HepG2 (cell line): ENCODE data around the gene FOXD1. TPM values are rescaled to one million over a fixed set of nuclear protein-coding genes. Genes with fewer than 3 reads are reported as not detected.

Experiments used
- ATAC-seq: fragments of 200-7000 bp; cut with Tn5 transposase; 3 replicates; pipeline ENCODE4 v1.9.1; 2020; ENCODE audit warnings: mild to moderate bottlenecking, moderate library complexity
- BruUV-seq: library from RNA; stranded (reverse); fragments of 400-500 nt; replicated peaks from 2 replicates; lab custom pipeline; 2021; lab: Mats Ljungman, UMichigan
- CTCF ChIA-PET: fragments of 300-600 bp; formaldehyde crosslinking; extraction: SDS; loops from one replicate; lab custom pipeline; 2021; ENCODE audit warnings: low total read pairs, inconsistent platforms, low intra/inter-chr PET ratio; lab: Yijun Ruan, JAX
- POLR2A ChIA-PET: fragments of 350-600 bp; sonication (Branson Sonifier 250); formaldehyde crosslinking; loops from one replicate; lab custom pipeline; 2020; ENCODE audit warnings: antibody characterized with exemption, inconsistent platforms; lab: Yijun Ruan, JAX
- DNase-seq: peaks from one replicate; pipeline ENCODE4 v3.0.0-alpha.2; 2015; ENCODE audit warnings: low spot score
- FAIRE-seq: peaks from 3 replicates; lab custom pipeline; 2011; peaks lifted over from hg19 to GRCh38; lab: Jason Lieb, UNC
- H2AFZ ChIP-seq: one replicate; pipeline ENCODE4 v1.6.1; 2011; ENCODE audit warnings: low read length, inconsistent platforms
- H3K27ac ChIP-seq: fragments of 300-600 bp; 3 replicates; pipeline ENCODE4 v1.8.0; 2011; ENCODE audit warnings: mixed run types, mild to moderate bottlenecking, mixed read lengths, low read length, inconsistent platforms; ENCODE audit not compliant: insufficient read depth; ENCODE audit errors: extremely low read length
- H3K27me3 ChIP-seq, 2 experiments: fragments of 200-600 bp in 1 of 2; 2 replicates in 1 of 2; 3 replicates in 1 of 2; pipeline versions ENCODE4 v1.6.0 to v1.8.0; 2011; ENCODE audit warnings: low read length in 2 of 2, mild to moderate bottlenecking in 2 of 2, moderate library complexity in 2 of 2, inconsistent platforms in 1 of 2; ENCODE audit not compliant: insufficient read depth in 2 of 2, control insufficient read depth in 1 of 2
- H3K36me3 ChIP-seq, 2 experiments: fragments of 200-600 bp in 1 of 2; replicated peaks in 1 of 2; 2 replicates in 1 of 2; 3 replicates in 1 of 2; pipeline versions ENCODE4 v1.5.1 to v1.8.0; 2011; ENCODE audit warnings: low read length in 2 of 2, inconsistent platforms in 1 of 2; ENCODE audit not compliant: insufficient read depth in 2 of 2, control insufficient read depth in 1 of 2
- H3K4me1 ChIP-seq: 2 replicates; pipeline ENCODE4 v1.5.1; 2012; ENCODE audit warnings: low read length, inconsistent platforms; ENCODE audit not compliant: insufficient read depth
- H3K4me2 ChIP-seq: 2 replicates; pipeline ENCODE4 v1.6.0; 2011; ENCODE audit warnings: low read depth, low read length, inconsistent platforms
- H3K4me3 ChIP-seq, 3 experiments: fragments of 200-600 bp in 1 of 3; sonication (generic), shearing (Covaris generic) in 1 of 3; replicated peaks in 1 of 3; 2 replicates each; pipeline ENCODE4 v1.5.1; 2011 to 2016; ENCODE audit warnings: low read length in 3 of 3, inconsistent platforms in 2 of 3, low read depth in 2 of 3, mild to moderate bottlenecking in 2 of 3, control low read depth in 1 of 3, mixed read lengths in 1 of 3; ENCODE audit not compliant: insufficient read depth in 1 of 3
- H3K79me2 ChIP-seq: one replicate; pipeline ENCODE4 v1.6.1; 2011; ENCODE audit warnings: low read length, inconsistent platforms; ENCODE audit not compliant: insufficient read depth
- H3K9ac ChIP-seq: 2 replicates; pipeline ENCODE4 v1.6.0; 2011; ENCODE audit warnings: mild to moderate bottlenecking, low read depth, low read length, inconsistent platforms; ENCODE audit not compliant: insufficient read depth
- H3K9me3 ChIP-seq: 2 replicates; pipeline ENCODE4 v1.5.1; 2012; ENCODE audit warnings: mild to moderate bottlenecking, low read length
- H4K20me1 ChIP-seq: 2 replicates; pipeline ENCODE4 v1.6.0; 2011; ENCODE audit warnings: inconsistent platforms, mild to moderate bottlenecking, low read length, moderate library complexity; ENCODE audit not compliant: insufficient read depth
- GABPA ChIP-seq, 2 experiments: IDR thresholded peaks; 2 replicates each; pipeline ENCODE4 v1.6.1; 2011 to 2016; ENCODE audit warnings: low read depth in 2 of 2, low read length in 1 of 2, missing biosample characterization in 1 of 2, missing genetic modification characterization in 1 of 2
- GFI1 ChIP-seq: sonication (generic); formaldehyde crosslinking; IDR thresholded peaks from 2 replicates; pipeline ENCODE4 v1.5.0; 2020; ENCODE audit warnings: missing genetic modification reagents, mild to moderate bottlenecking, borderline replicate concordance
- HDAC2 ChIP-seq: sonication (generic); formaldehyde crosslinking; IDR thresholded peaks from 2 replicates; pipeline ENCODE4 v1.4.0; 2020; ENCODE audit warnings: missing genetic modification reagents
- ISX ChIP-seq: sonication (generic); formaldehyde crosslinking; conservative IDR thresholded peaks from 2 replicates; pipeline ENCODE4 v1.5.0; 2020; ENCODE audit warnings: missing genetic modification reagents
- XBP1 ChIP-seq: sonication (generic); formaldehyde crosslinking; IDR thresholded peaks from 2 replicates; pipeline ENCODE4 v1.5.0; 2020; ENCODE audit warnings: missing genetic modification reagents
- ZNF441 ChIP-seq: sonication (generic); formaldehyde crosslinking; IDR thresholded peaks from 2 replicates; pipeline ENCODE4 v1.7.0; 2021; ENCODE audit warnings: missing genetic modification reagents, borderline replicate concordance
- ZNF496 ChIP-seq: sonication (generic); formaldehyde crosslinking; IDR thresholded peaks from 2 replicates; pipeline ENCODE4 v1.8.1; 2023; ENCODE audit warnings: mild to moderate bottlenecking, moderate library complexity, missing genetic modification reagents; ENCODE audit not compliant: insufficient replicate concordance
- ZNF530 ChIP-seq: sonication (generic); formaldehyde crosslinking; IDR thresholded peaks from 2 replicates; pipeline ENCODE4 v1.5.0; 2020; ENCODE audit warnings: low read depth, mild to moderate bottlenecking, missing genetic modification reagents
- WGBS: methylation state at CpG from one replicate; pipeline ENCODE4 v1.1.6; 2017; ENCODE audit warnings: low lambda C conversion rate; 5-methylcytosine and 5-hydroxymethylcytosine counted together
- in situ Hi-C: cut with HindIII; loops from 2 replicates; pipeline ENCODE4 v1.10.0; 2017; ENCODE audit warnings: low pct_unique_long_range_greater_than_20kb; ENCODE audit not compliant: extremely low pct_ligation_motif_present
- intact Hi-C: fragments of 100-400 bp; cut with micrococcal nuclease; formaldehyde crosslinking; loops from one replicate; pipeline ENCODE4 v1.10.0; 2022; ENCODE audit not compliant: unreplicated experiment
- polyA plus RNA-seq, 8 experiments: library from polyadenylated mRNA; depleted of rRNA in 3 of 8; stranded (reverse) in 7 of 8; unstranded in 1 of 8; fragments of >200 nt; fragmentation: Illumina TruSeq in 4 of 8; extraction: Trizol in 4 of 8; gene quantifications; 2 replicates each; pipeline versions ENCODE4 v1.2.1 to v1.2.3, GENCODE V29; 2011 to 2016; ENCODE audit warnings: low read depth in 4 of 8, missing spikeins in 1 of 8, mixed read lengths in 1 of 8; ENCODE audit not compliant: insufficient read depth in 1 of 8
- total RNA-seq, 5 experiments: library from RNA; depleted of rRNA; stranded (reverse); fragments of >200 nt; fragmentation: Illumina TruSeq; extraction: Trizol; gene quantifications; 2 replicates each; pipeline ENCODE4 v1.2.3, GENCODE V29; 2016; ENCODE audit warnings: low read depth in 1 of 5
- TF ChIP-seq, protein P1 (sequence below): sonication (generic); formaldehyde crosslinking; IDR thresholded peaks from 2 replicates; pipeline ENCODE4 v1.5.1; 2020; ENCODE audit warnings: missing genetic modification reagents, mild to moderate bottlenecking, borderline replicate concordance
- TF ChIP-seq, protein P2 (sequence below): sonication (generic); formaldehyde crosslinking; IDR thresholded peaks from 2 replicates; pipeline ENCODE4 v1.5.0; 2020; ENCODE audit warnings: missing genetic modification reagents, mild to moderate bottlenecking, borderline replicate concordance

FOXD1 gene
- total and polyA plus RNA-seq, 2 of the 13 experiments (the other 11 are each of a cell fraction or from before 2014, with no cell fraction given) = 0.04 to 0.05 TPM

DNA sequence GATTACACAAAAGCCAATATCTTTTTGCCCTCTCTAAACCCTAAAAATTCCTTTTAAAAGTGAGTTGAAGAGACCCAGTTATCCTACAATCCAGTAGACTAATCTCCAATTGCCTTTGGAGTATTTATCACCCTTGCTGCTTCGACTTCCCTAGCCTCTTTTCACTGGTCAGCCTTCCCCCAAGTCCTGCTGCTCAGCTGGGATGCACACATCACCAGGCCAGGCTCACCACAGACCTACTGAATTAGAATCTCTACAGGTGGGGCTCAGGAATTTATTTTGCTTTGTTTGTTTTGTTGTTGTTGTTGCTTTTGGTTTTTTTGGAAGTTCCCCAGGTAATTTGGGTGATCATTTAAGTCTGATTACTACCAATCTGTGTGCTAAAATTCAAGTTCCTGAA is 11.6 kb upstream of the FOXD1 start:
- no peak overlapping the region for H2AFZ ChIP-seq
- H3K36me3 ChIP-seq = no peaks in the 10 kb centered on the region
- peaks cover 2 to 42% of the 10 kb centered on the region in 2 experiments; a peak in 3 of 5 replicates for H3K27me3 ChIP-seq
- CTCF ChIA-PET = no interaction called here
- no peak for FAIRE-seq
- intact Hi-C loops = no loop called here
- WGBS = 6% methylated on average over 1 of the region's 1 CpG
- no peaks in the 10 kb centered on the region for H4K20me1 ChIP-seq
- H3K9ac ChIP-seq = no peak overlapping the region
- BruUV-seq = no TSS peak
- ATAC-seq = no peak
- no peak overlapping the region for H3K4me2 ChIP-seq
- no peak overlapping the region for H3K4me3 ChIP-seq
- DNase-seq = no peak
- no peak overlapping the region for H3K27ac ChIP-seq
- no peaks in the 10 kb centered on the region for H3K79me2 ChIP-seq
- POLR2A ChIA-PET = no interaction called here
- in situ Hi-C loops = no loop called here
- TF ChIP-seq GFI1 (CRISPR knock-in tag) (no peak), ZNF530 (CRISPR knock-in tag) (no peak), HDAC2 (CRISPR knock-in tag) (no peak), XBP1 (CRISPR knock-in tag) (no peak), GABPA (IDR thresholded peaks at IDR 0.05; ENCODE audit: low read depth, low read length) (no peak), GABPA (CRISPR knock-in tag; IDR thresholded peaks at IDR 0.05; ENCODE audit: low read depth) (no peak), ISX (CRISPR knock-in tag) (no peak), ZNF496 (CRISPR knock-in tag) (no peak), ZNF441 (no peak)
- TF ChIP-seq, protein P1, sequence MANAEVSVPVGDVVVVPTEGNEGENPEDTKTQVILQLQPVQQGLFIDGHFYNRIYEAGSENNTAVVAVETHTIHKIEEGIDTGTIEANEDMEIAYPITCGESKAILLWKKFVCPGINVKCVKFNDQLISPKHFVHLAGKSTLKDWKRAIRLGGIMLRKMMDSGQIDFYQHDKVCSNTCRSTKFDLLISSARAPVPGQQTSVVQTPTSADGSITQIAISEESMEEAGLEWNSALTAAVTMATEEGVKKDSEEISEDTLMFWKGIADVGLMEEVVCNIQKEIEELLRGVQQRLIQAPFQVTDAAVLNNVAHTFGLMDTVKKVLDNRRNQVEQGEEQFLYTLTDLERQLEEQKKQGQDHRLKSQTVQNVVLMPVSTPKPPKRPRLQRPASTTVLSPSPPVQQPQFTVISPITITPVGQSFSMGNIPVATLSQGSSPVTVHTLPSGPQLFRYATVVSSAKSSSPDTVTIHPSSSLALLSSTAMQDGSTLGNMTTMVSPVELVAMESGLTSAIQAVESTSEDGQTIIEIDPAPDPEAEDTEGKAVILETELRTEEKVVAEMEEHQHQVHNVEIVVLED (CRISPR knock-in tag) = no peak
- TF ChIP-seq, protein P2, sequence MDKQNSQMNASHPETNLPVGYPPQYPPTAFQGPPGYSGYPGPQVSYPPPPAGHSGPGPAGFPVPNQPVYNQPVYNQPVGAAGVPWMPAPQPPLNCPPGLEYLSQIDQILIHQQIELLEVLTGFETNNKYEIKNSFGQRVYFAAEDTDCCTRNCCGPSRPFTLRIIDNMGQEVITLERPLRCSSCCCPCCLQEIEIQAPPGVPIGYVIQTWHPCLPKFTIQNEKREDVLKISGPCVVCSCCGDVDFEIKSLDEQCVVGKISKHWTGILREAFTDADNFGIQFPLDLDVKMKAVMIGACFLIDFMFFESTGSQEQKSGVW = no peak
- no peaks in the 10 kb centered on the region for H3K4me1 ChIP-seq
- H3K9me3 ChIP-seq = no peaks in the 10 kb centered on the region
